GM12878 (cell line): ENCODE measurements around the gene CBFB. TPM values are rescaled to one million over a fixed set of nuclear protein-coding genes. Genes with fewer than 3 reads are reported as not detected.

Source experiments
- BCL3 ChIP-seq: IDR thresholded peaks from 2 replicates; pipeline ENCODE4 v1.6.1; 2011; ENCODE audit warnings: borderline replicate concordance, low read depth, mild to moderate bottlenecking, moderate library complexity, low read length; ENCODE audit not compliant: insufficient read depth, poor library complexity, severe bottlenecking
- CBFB ChIP-seq: IDR thresholded peaks from 2 replicates; pipeline ENCODE4 v1.6.1; 2016; ENCODE audit warnings: antibody characterized with exemption, low read depth
- CHD4 ChIP-seq: fragments of 200-600 bp; sonication (generic); IDR thresholded peaks from 2 replicates; pipeline ENCODE4 v1.6.1; 2016; ENCODE audit warnings: mild to moderate bottlenecking
- CTCF ChIP-seq, 3 experiments: IDR thresholded peaks in 2 of 3; conservative IDR thresholded peaks in 1 of 3; 2 replicates each; pipeline ENCODE4 v1.5.1; 2011; ENCODE audit warnings: low read depth in 3 of 3, low read length in 3 of 3, mild to moderate bottlenecking in 3 of 3, control low read depth in 2 of 3, moderate library complexity in 2 of 3, inconsistent platforms in 1 of 3, mixed read lengths in 1 of 3; ENCODE audit not compliant: control insufficient read depth in 2 of 3, insufficient read depth in 1 of 3; ENCODE audit errors: extremely low read depth in 1 of 3
- ELK1 ChIP-seq: IDR thresholded peaks from 2 replicates; pipeline ENCODE4 v1.6.1; 2012; ENCODE audit warnings: low read depth, low read length, improper control_type of control experiment
- MXI1 ChIP-seq: fragments of 150-350 bp; IDR thresholded peaks from 2 replicates; pipeline ENCODE4 v1.6.1; 2011; ENCODE audit warnings: low read depth, mild to moderate bottlenecking, inconsistent platforms, low read length, improper control_type of control experiment
- MYC ChIP-seq: IDR thresholded peaks from 2 replicates; pipeline ENCODE4 v1.6.1; 2011; ENCODE audit warnings: mild to moderate bottlenecking, low read length, moderate library complexity, inconsistent platforms; ENCODE audit not compliant: insufficient read depth, insufficient replicate concordance, insufficient read length, severe bottlenecking
- POLR2A ChIP-seq: IDR thresholded peaks from 2 replicates; pipeline ENCODE4 v1.6.1; 2011; ENCODE audit warnings: low read depth, mild to moderate bottlenecking, low read length
- ZBTB11 ChIP-seq: fragments of 450-650 bp; formaldehyde crosslinking; IDR thresholded peaks from 2 replicates; pipeline ENCODE4 v1.5.0; 2022; ENCODE audit warnings: mild to moderate bottlenecking, missing genetic modification characterization
- polyA plus RNA-seq, 11 experiments: library from polyadenylated mRNA; depleted of rRNA in 4 of 11; unstranded in 6 of 11; stranded (reverse) in 5 of 11; fragments of >200 nt; fragmentation: Nextera tagmentation in 4 of 11; fragmentation: Illumina TruSeq in 1 of 11; extraction: Ambion mirVana in 4 of 11; extraction: Trizol in 1 of 11; gene quantifications; 1 replicate in 1 of 11; 2 replicates in 10 of 11; pipeline versions ENCODE4 v1.2.1 to v1.2.3, GENCODE V29; 2011 to 2016; ENCODE audit warnings: inconsistent platforms in 2 of 11, missing spikeins in 2 of 11, low read depth in 1 of 11
- total RNA-seq, 4 experiments: library from RNA; depleted of rRNA in 3 of 4; stranded (reverse); fragments of >200 nt in 3 of 4; fragmentation: Illumina TruSeq in 1 of 4; extraction: Trizol in 1 of 4; gene quantifications; 2 replicates each; pipeline versions ENCODE4 v1.2.1 to v1.2.3, GENCODE V29; 2013 to 2021

The CBFB gene
- total and polyA plus RNA-seq, 10 of the 15 experiments (the other 5 are each of a cell fraction or from before 2014, with no cell fraction given): 25.3 to 83.8 (median 65.7) TPM

GRCh38 chr16:66996983-66997358 lies 32.0 kb upstream of the CBFB start (continued):
- TF ChIP-seq ZBTB11 (CRISPR knock-in tag): no peak
- no peak for TF ChIP-seq CHD4
- TF ChIP-seq ELK1: no peak
- TF ChIP-seq MXI1: no peak
- TF ChIP-seq MYC: no peak
- no peak for TF ChIP-seq BCL3
- no peak for TF ChIP-seq CBFB
- TF ChIP-seq POLR2A: no peak
- no peak for TF ChIP-seq CTCF (IDR thresholded peaks at IDR 0.05 in 2 of 3, conservative IDR thresholded peaks at IDR 0.05 in 1 of 3; ENCODE audit: control insufficient read depth in 2 of 3, extremely low read depth in 1 of 3, insufficient read depth in 1 of 3, low read depth in 3 of 3, low read length in 3 of 3)
